ENCODE data around the gene SEMA4F. TPM values are rescaled to one million over a fixed set of nuclear protein-coding genes. Genes with fewer than 3 reads are reported as not detected.

The SEMA4F gene
- total RNA-seq, 4 donors from 2014 or later = 1.6 to 4.5 (median 3.4) TPM

GRCh38 chr2:74688881-74689280 is 34.8 kb downstream of the SEMA4F start:
- no peak for DNase-seq (ENCODE audit: low spot score in 2 of 2)
- TF ChIP-seq POLR2A (IDR thresholded peaks at IDR 0.05) (no peak), CTCF (IDR thresholded peaks at IDR 0.05) (no peak)
- WGBS, 2 donors = 78% methylated on average over 1 of the region's 1 CpG
- intact Hi-C loops (cut with DNase I; ENCODE audit: low total_unique reads) = no loop called here
- H3K4me3 ChIP-seq (ENCODE audit: low read depth, poor library complexity, severe bottlenecking) = no peak overlapping the region

GRCh38 chr2:74689671-74690070 is 35.6 kb downstream of the SEMA4F start:
- no peak overlapping the region for H3K4me3 ChIP-seq (ENCODE audit: low read depth, poor library complexity, severe bottlenecking)
- DNase-seq (ENCODE audit: low spot score in 2 of 2) = no peak
- intact Hi-C loops (cut with DNase I; ENCODE audit: low total_unique reads) = no loop called here
- TF ChIP-seq POLR2A (IDR thresholded peaks at IDR 0.05) = no peak
- no peak for TF ChIP-seq CTCF (IDR thresholded peaks at IDR 0.05)
- 67 to 80% methylated on average over 3 of the region's 3 CpGs for WGBS, 2 donors

DNA sequence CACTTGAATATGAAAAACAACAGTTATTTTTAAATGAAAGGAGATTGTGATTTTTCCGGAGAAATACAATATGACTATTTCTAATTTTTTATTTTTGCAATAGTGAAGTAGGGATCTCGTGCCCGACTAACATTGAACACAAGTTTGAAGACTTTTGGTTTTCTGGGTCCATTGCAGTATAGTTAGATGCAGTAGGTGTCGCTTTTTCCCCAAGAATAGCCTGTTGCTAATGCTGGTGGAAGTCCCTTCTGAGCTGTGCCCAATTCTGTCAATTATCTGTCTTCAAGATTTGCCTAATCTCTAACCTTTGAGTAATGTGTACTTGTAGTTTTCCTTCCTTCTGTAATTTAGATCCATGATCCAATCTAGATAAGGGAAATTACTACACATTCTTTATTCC is 36.5 kb downstream of the SEMA4F start:
- peak in 1 of 2 donors; percentile 30 for DNase-seq (ENCODE audit: low spot score in 2 of 2)
- 8 to 11% methylated on average over 4 of the region's 4 CpGs for WGBS, 2 donors
- no peak overlapping the region for H3K4me3 ChIP-seq (ENCODE audit: low read depth, poor library complexity, severe bottlenecking)
- no peak for TF ChIP-seq POLR2A (IDR thresholded peaks at IDR 0.05)
- TF ChIP-seq CTCF (IDR thresholded peaks at IDR 0.05) = no peak
- intact Hi-C loops (cut with DNase I; ENCODE audit: low total_unique reads) = no loop called here

- intact Hi-C loops (cut with DNase I; ENCODE audit: low total_unique reads) = no loop called here
- no peak for TF ChIP-seq POLR2A (IDR thresholded peaks at IDR 0.05)
- WGBS, 2 donors = 76 to 83% methylated on average over 5 of the region's 5 CpGs
- H3K4me3 ChIP-seq (ENCODE audit: low read depth, poor library complexity, severe bottlenecking) = no peak overlapping the region
- DNase-seq (ENCODE audit: low spot score in 2 of 2) = no peak
These were observed 37.9 kb downstream of the SEMA4F start for GRCh38 chr2:74691929-74692328.

GRCh38 chr2:74693213-74693612 is 39.2 kb downstream of the SEMA4F start:
- TF ChIP-seq CTCF (IDR thresholded peaks at IDR 0.05) (no peak), POLR2A (IDR thresholded peaks at IDR 0.05) (no peak)
- H3K4me3 ChIP-seq (ENCODE audit: low read depth, poor library complexity, severe bottlenecking) = no peak overlapping the region
- intact Hi-C loops (cut with DNase I; ENCODE audit: low total_unique reads) = no loop called here
- no peak for DNase-seq (ENCODE audit: low spot score in 2 of 2)

GRCh38 chr2:74693668-74694067 is 39.6 kb downstream of the SEMA4F start:
- DNase-seq (ENCODE audit: low spot score in 2 of 2) = no peak
- 61 to 70% methylated on average over 1 of the region's 1 CpG for WGBS, 2 donors
- intact Hi-C loops (cut with DNase I; ENCODE audit: low total_unique reads) = no loop called here
- H3K4me3 ChIP-seq (ENCODE audit: low read depth, poor library complexity, severe bottlenecking) = no peak overlapping the region
- TF ChIP-seq CTCF (IDR thresholded peaks at IDR 0.05) (no peak), POLR2A (IDR thresholded peaks at IDR 0.05) (no peak)
